Astrocyte (in vitro differentiated cells and primary cell): ENCODE measurements around the gene PPP6R1. TPM values are rescaled to one million over a fixed set of nuclear protein-coding genes. Genes with fewer than 3 reads are reported as not detected.

ENCODE experiments used
- DNase-seq: peaks from one replicate; pipeline ENCODE4 v3.0.0-alpha.2; 2010; ENCODE audit warnings: low read depth
- FAIRE-seq: peaks from 2 replicates; lab custom pipeline; 2011; peaks lifted over from hg19 to GRCh38; lab: Jason Lieb, UNC
- H2AFZ ChIP-seq: 2 replicates; pipeline ENCODE4 v1.6.0; 2012; ENCODE audit warnings: low read depth, low read length, inconsistent platforms
- H3K27ac ChIP-seq: 2 replicates; pipeline ENCODE4 v1.5.1; 2011; ENCODE audit warnings: low read depth, low read length, inconsistent platforms
- H3K27me3 ChIP-seq: 2 replicates; pipeline ENCODE4 v1.6.0; 2011; ENCODE audit warnings: low read length, inconsistent platforms; ENCODE audit not compliant: insufficient read depth
- H3K36me3 ChIP-seq: 2 replicates; pipeline ENCODE4 v1.5.1; 2011; ENCODE audit warnings: low read length, inconsistent platforms; ENCODE audit not compliant: insufficient read depth
- H3K4me1 ChIP-seq: 2 replicates; pipeline ENCODE4 v1.5.1; 2011; ENCODE audit warnings: low read length, inconsistent platforms; ENCODE audit not compliant: insufficient read depth
- H3K4me2 ChIP-seq: 2 replicates; pipeline ENCODE4 v1.6.0; 2012; ENCODE audit warnings: low read length, inconsistent platforms
- H3K4me3 ChIP-seq: 2 replicates; pipeline ENCODE4 v1.5.1; 2011; ENCODE audit warnings: low read depth, mild to moderate bottlenecking, low read length, inconsistent platforms; ENCODE audit not compliant: insufficient read depth
- H3K79me2 ChIP-seq: 2 replicates; pipeline ENCODE4 v1.6.0; 2012; ENCODE audit warnings: mild to moderate bottlenecking, low read length, inconsistent platforms; ENCODE audit not compliant: insufficient read depth
- H3K9ac ChIP-seq: 2 replicates; pipeline ENCODE4 v1.6.0; 2012; ENCODE audit warnings: mild to moderate bottlenecking, low read length, inconsistent platforms
- H3K9me3 ChIP-seq: 2 replicates; pipeline ENCODE4 v1.5.1; 2012; ENCODE audit warnings: low read depth, mild to moderate bottlenecking, low read length, inconsistent platforms; ENCODE audit not compliant: insufficient read depth
- H4K20me1 ChIP-seq: 2 replicates; pipeline ENCODE4 v1.6.0; 2012; ENCODE audit warnings: low read length, inconsistent platforms; ENCODE audit not compliant: insufficient read depth
- H3K27ac Mint-ChIP-seq: one replicate; pipeline ENCODE4 v1.8.0; 2021; ENCODE audit warnings: mild to moderate bottlenecking, mixed read lengths; ENCODE audit not compliant: unreplicated experiment
- H3K27me3 Mint-ChIP-seq: one replicate; pipeline ENCODE4 v1.8.0; 2021; ENCODE audit warnings: low read depth, mixed read lengths; ENCODE audit not compliant: unreplicated experiment
- H3K36me3 Mint-ChIP-seq: one replicate; pipeline ENCODE4 v1.8.0; 2021; ENCODE audit warnings: low read depth, mixed read lengths; ENCODE audit not compliant: unreplicated experiment
- H3K4me1 Mint-ChIP-seq: one replicate; pipeline ENCODE4 v1.8.0; 2021; ENCODE audit warnings: low read depth, mixed read lengths; ENCODE audit not compliant: unreplicated experiment
- H3K4me3 Mint-ChIP-seq: one replicate; pipeline ENCODE4 v1.8.0; 2021; ENCODE audit warnings: mild to moderate bottlenecking, moderate library complexity, mixed read lengths; ENCODE audit not compliant: unreplicated experiment
- H3K9me3 Mint-ChIP-seq: one replicate; pipeline ENCODE4 v1.8.0; 2021; ENCODE audit warnings: mild to moderate bottlenecking, mixed read lengths; ENCODE audit not compliant: unreplicated experiment
- CTCF ChIP-seq: IDR thresholded peaks from 2 replicates; pipeline ENCODE4 v1.5.1; 2011; ENCODE audit warnings: low read depth, mild to moderate bottlenecking, inconsistent platforms, low read length, moderate library complexity; ENCODE audit not compliant: insufficient read depth
- EZH2 ChIP-seq: IDR thresholded peaks from 2 replicates; pipeline ENCODE4 v1.6.1; 2012; ENCODE audit warnings: mild to moderate bottlenecking, low read length, inconsistent platforms; ENCODE audit not compliant: insufficient read depth
- total RNA-seq: library from RNA; stranded (reverse); gene quantifications from 2 replicates; pipeline ENCODE4 v1.2.1, GENCODE V29; 2021

Gene PPP6R1
- total RNA-seq, 1 donor from 2014 or later, result 75.2 TPM

DNA sequence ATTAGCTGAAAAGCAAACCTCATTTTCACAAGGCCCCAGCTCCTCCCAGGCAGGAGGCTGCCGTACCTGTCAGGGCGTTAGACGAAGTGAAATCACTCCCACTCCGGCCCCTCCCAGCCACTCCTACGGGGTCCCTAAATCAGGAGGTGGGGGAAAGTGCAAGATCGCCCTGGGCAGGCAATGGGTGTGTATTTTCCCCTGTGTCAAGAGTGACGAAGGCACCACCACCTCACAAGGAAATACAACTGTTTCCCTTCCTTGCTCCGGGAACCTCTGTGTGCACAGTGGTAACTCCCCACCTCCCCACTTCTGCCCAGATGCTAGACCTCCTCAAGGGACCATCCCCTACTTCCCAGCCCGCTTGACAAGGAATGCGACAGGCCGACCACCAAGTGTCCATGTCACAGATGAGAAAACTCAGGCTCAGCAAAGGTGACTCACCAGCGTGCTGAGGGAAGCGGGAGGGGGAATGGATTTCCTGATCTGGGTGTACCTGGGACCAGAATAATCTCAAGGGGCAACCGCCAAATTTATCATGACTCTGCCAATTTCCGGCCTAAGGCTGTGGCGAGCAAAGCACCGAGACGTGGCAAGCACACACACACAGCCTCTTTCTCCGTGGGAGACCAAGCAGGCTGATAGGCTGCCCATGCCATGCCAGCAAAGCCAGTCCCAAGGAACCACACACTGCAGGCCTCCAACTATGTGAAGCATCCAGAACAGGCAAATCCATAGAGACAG is 7.3 kb downstream of the PPP6R1 start:
- H3K27ac Mint-ChIP-seq, result peak overlapping the region; percentile 72
- H3K79me2 ChIP-seq, result peaks cover 100% of the 10 kb centered on the region

DNA sequence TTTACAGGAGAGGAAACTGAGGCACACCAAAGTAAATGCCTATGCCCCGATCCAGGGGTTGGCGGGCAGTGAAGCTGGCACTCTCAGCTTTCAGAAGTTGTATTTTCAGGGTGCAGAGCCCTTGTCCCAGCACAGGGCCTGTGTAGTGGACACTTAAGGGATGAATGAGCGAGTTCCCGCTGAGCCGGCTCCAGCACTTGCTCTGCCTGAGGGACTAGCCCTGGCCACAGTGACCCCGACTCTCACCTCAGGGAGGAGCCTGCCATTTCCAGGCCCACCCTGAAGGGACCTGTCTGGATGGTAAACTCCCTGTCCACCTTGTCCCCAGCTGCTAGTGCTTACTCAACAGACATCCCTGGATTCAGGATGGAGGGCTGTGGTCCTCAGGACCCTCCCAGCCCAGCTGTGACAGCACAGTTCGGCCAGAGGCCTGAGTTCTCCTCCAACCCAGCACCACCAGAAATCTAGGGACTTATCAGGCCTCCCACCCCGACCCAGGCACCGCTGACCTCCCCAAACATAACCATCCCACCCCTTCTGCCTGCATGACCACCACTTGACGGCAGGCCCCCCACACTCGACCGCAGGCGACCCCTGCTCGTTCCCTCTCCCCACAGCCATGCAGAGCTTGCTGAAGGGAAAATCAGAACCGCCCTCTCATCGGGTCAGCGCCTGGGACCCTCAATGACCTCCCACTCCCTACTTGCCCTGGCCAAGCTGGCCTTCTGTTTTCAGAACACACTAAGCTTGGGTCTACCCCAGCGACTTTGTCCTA is 8.4 kb downstream of the PPP6R1 start:
- H3K9me3 Mint-ChIP-seq, result no peaks in the 10 kb centered on the region
- Histone ChIP-seq H3K4me3 (no peak overlapping the region), H3K27me3 (no peaks in the 10 kb centered on the region), H3K27ac (no peak overlapping the region), H3K4me1 (peaks cover 21% of the 10 kb centered on the region), H3K9ac (no peak overlapping the region), H3K79me2 (peaks cover 95% of the 10 kb centered on the region), H2AFZ (no peak overlapping the region), H3K36me3 (no peaks in the 10 kb centered on the region), H4K20me1 (peaks cover 97% of the 10 kb centered on the region), H3K9me3 (no peaks in the 10 kb centered on the region), H3K4me2 (no peak overlapping the region)
- H3K36me3 Mint-ChIP-seq, result peaks cover 8% of the 10 kb centered on the region
- no peak overlapping the region for H3K27ac Mint-ChIP-seq
- FAIRE-seq (no peak), DNase-seq (no peak)
- H3K4me3 Mint-ChIP-seq, result no peak overlapping the region
- no peaks in the 10 kb centered on the region for H3K27me3 Mint-ChIP-seq
- no peak for TF ChIP-seq EZH2
- TF ChIP-seq CTCF, result no peak
- H3K4me1 Mint-ChIP-seq, result peaks cover 25% of the 10 kb centered on the region

More for the DNA sequence above, 7.3 kb downstream of the PPP6R1 start:
- Histone ChIP-seq H3K27me3 (no peaks in the 10 kb centered on the region), H3K9ac (peak overlapping the region; percentile 16), H3K4me1 (peaks cover 31% of the 10 kb centered on the region), H3K9me3 (no peaks in the 10 kb centered on the region), H3K4me3 (no peak overlapping the region), H4K20me1 (peaks cover 100% of the 10 kb centered on the region), H2AFZ (no peak overlapping the region), H3K27ac (peak overlapping the region; percentile 6), H3K36me3 (no peaks in the 10 kb centered on the region), H3K4me2 (peak overlapping the region; percentile 47)
- FAIRE-seq (no peak), DNase-seq (peak; percentile 55)
- H3K4me3 Mint-ChIP-seq, result peak overlapping the region; percentile 62
- TF ChIP-seq CTCF (no peak), EZH2 (no peak)
- no peaks in the 10 kb centered on the region for H3K9me3 Mint-ChIP-seq
- no peaks in the 10 kb centered on the region for H3K27me3 Mint-ChIP-seq
- peaks cover 34% of the 10 kb centered on the region for H3K4me1 Mint-ChIP-seq
- H3K36me3 Mint-ChIP-seq, result peaks cover 8% of the 10 kb centered on the region

DNA sequence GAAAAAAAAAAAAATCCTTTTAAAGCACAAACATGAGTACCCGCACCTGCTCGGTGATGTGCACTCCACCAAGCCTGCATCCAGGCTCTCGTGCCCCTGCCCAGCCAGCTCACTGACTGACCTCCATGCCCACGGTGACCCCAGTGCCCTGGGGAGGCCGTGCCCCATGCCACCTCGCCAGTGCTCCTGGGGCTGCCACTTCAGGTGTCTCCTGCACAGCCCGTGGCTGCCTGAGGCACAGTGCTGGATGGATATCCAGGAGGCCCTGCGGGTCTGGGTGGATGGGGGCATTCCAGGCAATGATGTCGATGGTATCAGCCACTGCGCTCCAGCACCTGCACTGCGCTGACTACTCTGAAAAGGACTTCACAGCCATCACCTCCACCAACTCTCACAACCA is 9.0 kb downstream of the PPP6R1 start:
- no peak overlapping the region for H3K4me2 ChIP-seq
- H3K4me3 ChIP-seq, result no peak overlapping the region
- no peak overlapping the region for H3K9ac ChIP-seq
- peaks cover 19% of the 10 kb centered on the region for H3K4me1 ChIP-seq
- H3K27ac ChIP-seq, result no peak overlapping the region
- H3K27ac Mint-ChIP-seq, result no peak overlapping the region
- H3K36me3 ChIP-seq, result no peaks in the 10 kb centered on the region
- H3K9me3 Mint-ChIP-seq, result no peaks in the 10 kb centered on the region
- TF ChIP-seq CTCF (no peak), EZH2 (no peak)
- FAIRE-seq (no peak), DNase-seq (no peak)
- no peak overlapping the region for H3K4me3 Mint-ChIP-seq
- H2AFZ ChIP-seq, result no peak overlapping the region
- H3K79me2 ChIP-seq, result peaks cover 89% of the 10 kb centered on the region
- H3K36me3 Mint-ChIP-seq, result peaks cover 8% of the 10 kb centered on the region
- H3K4me1 Mint-ChIP-seq, result peaks cover 25% of the 10 kb centered on the region
- no peaks in the 10 kb centered on the region for H3K9me3 ChIP-seq
- peaks cover 92% of the 10 kb centered on the region for H4K20me1 ChIP-seq
- no peaks in the 10 kb centered on the region for H3K27me3 Mint-ChIP-seq
- H3K27me3 ChIP-seq, result no peaks in the 10 kb centered on the region
